H1 (cell line): ENCODE measurements around the gene PLA2R1.

Experiments used
- EP300 ChIP-seq, 2 experiments: IDR thresholded peaks; 1 replicate in 1 of 2; 2 replicates in 1 of 2; pipeline ENCODE4 v1.6.1; 2011 to 2012; ENCODE audit warnings: low read depth in 2 of 2, low read length in 2 of 2, mild to moderate bottlenecking in 2 of 2, borderline replicate concordance in 1 of 2, inconsistent platforms in 1 of 2, moderate library complexity in 1 of 2
- KDM5A ChIP-seq: fragments of 200-600 bp; IDR thresholded peaks from 2 replicates; pipeline ENCODE4 v1.7.1; 2012; ENCODE audit warnings: mild to moderate bottlenecking, low read length, inconsistent platforms, mixed read lengths
- POLR2A ChIP-seq, 2 experiments: IDR thresholded peaks; 1 replicate in 1 of 2; 2 replicates in 1 of 2; pipeline ENCODE4 v1.6.1; 2011; ENCODE audit warnings: low read depth in 2 of 2, low read length in 2 of 2, mild to moderate bottlenecking in 2 of 2; ENCODE audit errors: control extremely low read depth in 1 of 2
- POLR2AphosphoS5 ChIP-seq: IDR thresholded peaks from 2 replicates; pipeline ENCODE4 v1.6.1; 2011; ENCODE audit warnings: low read depth, low read length
- SUZ12 ChIP-seq: fragments of 200-600 bp; sonication (generic); IDR thresholded peaks from 2 replicates; pipeline ENCODE4 v1.6.1; 2012; ENCODE audit warnings: mild to moderate bottlenecking, inconsistent platforms, low read length, moderate library complexity, mixed read lengths
- TAF1 ChIP-seq: IDR thresholded peaks from 2 replicates; pipeline ENCODE4 v1.6.1; 2011; ENCODE audit warnings: mild to moderate bottlenecking, low read depth, low read length
- YY1 ChIP-seq: IDR thresholded peaks from 2 replicates; pipeline ENCODE4 v1.6.1; 2011; ENCODE audit warnings: low read depth, mild to moderate bottlenecking, low read length
- TF ChIP-seq, protein P1 (sequence below), 3 experiments: IDR thresholded peaks; 1 replicate in 2 of 3; 2 replicates in 1 of 3; pipeline versions ENCODE4 v1.5.1 to v1.6.1; 2011; ENCODE audit warnings: low read length in 3 of 3, mild to moderate bottlenecking in 3 of 3, inconsistent platforms in 2 of 3, low read depth in 1 of 3, moderate library complexity in 1 of 3; ENCODE audit not compliant: insufficient read depth in 1 of 3; ENCODE audit errors: control extremely low read depth in 1 of 3

DNA sequence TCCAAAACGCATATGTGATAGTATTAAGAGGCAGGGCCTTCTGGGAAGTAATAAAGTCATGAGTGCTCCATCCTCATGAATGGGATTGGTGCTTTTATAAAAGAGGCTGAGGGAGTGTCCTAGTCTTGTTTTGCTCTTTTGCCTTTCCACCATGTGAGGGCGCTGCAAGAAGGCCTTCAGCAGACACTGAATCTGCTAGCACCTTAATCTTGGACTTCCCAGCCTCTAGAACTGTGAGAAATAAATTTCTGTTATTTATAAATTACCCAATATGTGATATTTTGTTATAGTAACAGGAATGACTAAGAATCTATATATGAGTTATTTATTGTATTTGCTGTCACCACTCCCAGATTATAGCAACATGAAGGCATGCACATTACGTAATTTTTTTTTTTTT is 63.5 kb downstream of the PLA2R1 start:
- no peak for TF ChIP-seq SUZ12
- TF ChIP-seq, protein P1, sequence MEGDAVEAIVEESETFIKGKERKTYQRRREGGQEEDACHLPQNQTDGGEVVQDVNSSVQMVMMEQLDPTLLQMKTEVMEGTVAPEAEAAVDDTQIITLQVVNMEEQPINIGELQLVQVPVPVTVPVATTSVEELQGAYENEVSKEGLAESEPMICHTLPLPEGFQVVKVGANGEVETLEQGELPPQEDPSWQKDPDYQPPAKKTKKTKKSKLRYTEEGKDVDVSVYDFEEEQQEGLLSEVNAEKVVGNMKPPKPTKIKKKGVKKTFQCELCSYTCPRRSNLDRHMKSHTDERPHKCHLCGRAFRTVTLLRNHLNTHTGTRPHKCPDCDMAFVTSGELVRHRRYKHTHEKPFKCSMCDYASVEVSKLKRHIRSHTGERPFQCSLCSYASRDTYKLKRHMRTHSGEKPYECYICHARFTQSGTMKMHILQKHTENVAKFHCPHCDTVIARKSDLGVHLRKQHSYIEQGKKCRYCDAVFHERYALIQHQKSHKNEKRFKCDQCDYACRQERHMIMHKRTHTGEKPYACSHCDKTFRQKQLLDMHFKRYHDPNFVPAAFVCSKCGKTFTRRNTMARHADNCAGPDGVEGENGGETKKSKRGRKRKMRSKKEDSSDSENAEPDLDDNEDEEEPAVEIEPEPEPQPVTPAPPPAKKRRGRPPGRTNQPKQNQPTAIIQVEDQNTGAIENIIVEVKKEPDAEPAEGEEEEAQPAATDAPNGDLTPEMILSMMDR (IDR thresholded peaks at IDR 0.05; ENCODE audit: control extremely low read depth in 1 of 3, insufficient read depth in 1 of 3, low read depth in 1 of 3, low read length in 3 of 3), result peak; percentile 7 to 51 (median 32)
- TF ChIP-seq POLR2AphosphoS5, result no peak
- no peak for TF ChIP-seq KDM5A
- no peak for TF ChIP-seq EP300 (IDR thresholded peaks at IDR 0.05; ENCODE audit: borderline replicate concordance in 1 of 2, low read depth in 2 of 2, low read length in 2 of 2)
- no peak for TF ChIP-seq TAF1
- no peak for TF ChIP-seq POLR2A (IDR thresholded peaks at IDR 0.05; ENCODE audit: control extremely low read depth in 1 of 2, low read depth in 2 of 2, low read length in 2 of 2)
- no peak for TF ChIP-seq YY1
